Stomach (tissue), 4 donors: ENCODE results near the gene IKZF1.

Experiments used
- CTCF ChIP-seq, 7 experiments: fragments of 450-650 bp in 4 of 7; fragments of 200-600 bp in 3 of 7; sonication (generic) in 3 of 7; IDR thresholded peaks; one replicate each; pipeline ENCODE4 v1.5.1; 2016 to 2019; ENCODE audit warnings: antibody characterized with exemption in 7 of 7, control low read depth in 2 of 7, mild to moderate bottlenecking in 1 of 7
- POLR2A ChIP-seq, 4 donors: fragments of 450-650 bp; IDR thresholded peaks; one replicate each; pipeline ENCODE4 v1.6.1; 2016; ENCODE audit warnings: antibody characterized with exemption in 4 of 4, control low read depth in 2 of 4, mild to moderate bottlenecking in 1 of 4, moderate library complexity in 1 of 4

GRCh38 chr7:50324113-50324512 lies 19.6 kb downstream of the IKZF1 start:
- TF ChIP-seq CTCF (IDR thresholded peaks at IDR 0.05) (no peak), POLR2A (IDR thresholded peaks at IDR 0.05) (no peak)
